ENCODE data around the gene MAGI2.

DNA sequence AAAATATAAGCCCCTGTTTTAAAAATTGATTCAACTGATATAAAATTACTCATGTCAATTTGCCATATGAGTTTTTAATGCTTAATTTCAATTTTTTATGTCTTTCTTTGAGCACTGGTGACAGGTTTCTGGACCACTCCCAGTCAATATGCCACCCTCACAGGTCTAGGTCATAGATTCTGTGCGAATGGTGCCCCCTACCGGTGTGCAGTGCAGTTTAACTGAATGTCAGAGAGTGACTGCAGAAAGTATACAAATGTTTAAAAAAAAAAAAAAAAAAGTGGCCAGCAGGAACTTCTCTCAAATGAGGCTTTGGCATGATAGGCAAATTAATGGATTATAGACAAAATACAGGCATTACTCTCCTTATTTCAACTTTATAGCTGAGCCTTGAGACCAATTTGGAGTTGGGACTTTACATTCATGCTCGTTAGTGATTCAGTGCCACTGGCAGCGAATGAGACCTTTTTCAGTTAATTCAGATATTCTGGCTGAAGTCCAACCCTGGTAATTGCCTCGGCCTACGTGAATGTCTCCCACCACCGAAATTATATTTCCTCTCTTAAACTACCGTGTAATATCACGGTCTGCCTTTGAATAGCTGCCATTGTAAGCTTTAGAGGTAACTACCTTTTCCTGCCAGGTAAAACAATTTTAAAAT lies 1227.3 kb downstream of the MAGI2 start:
- TF ChIP-seq, protein P1, sequence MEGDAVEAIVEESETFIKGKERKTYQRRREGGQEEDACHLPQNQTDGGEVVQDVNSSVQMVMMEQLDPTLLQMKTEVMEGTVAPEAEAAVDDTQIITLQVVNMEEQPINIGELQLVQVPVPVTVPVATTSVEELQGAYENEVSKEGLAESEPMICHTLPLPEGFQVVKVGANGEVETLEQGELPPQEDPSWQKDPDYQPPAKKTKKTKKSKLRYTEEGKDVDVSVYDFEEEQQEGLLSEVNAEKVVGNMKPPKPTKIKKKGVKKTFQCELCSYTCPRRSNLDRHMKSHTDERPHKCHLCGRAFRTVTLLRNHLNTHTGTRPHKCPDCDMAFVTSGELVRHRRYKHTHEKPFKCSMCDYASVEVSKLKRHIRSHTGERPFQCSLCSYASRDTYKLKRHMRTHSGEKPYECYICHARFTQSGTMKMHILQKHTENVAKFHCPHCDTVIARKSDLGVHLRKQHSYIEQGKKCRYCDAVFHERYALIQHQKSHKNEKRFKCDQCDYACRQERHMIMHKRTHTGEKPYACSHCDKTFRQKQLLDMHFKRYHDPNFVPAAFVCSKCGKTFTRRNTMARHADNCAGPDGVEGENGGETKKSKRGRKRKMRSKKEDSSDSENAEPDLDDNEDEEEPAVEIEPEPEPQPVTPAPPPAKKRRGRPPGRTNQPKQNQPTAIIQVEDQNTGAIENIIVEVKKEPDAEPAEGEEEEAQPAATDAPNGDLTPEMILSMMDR (conservative IDR thresholded peaks at IDR 0.05; ENCODE audit: low read length): peak; percentile 62
- no peak for TF ChIP-seq EZH2phosphoT487 (IDR thresholded peaks at IDR 0.05; ENCODE audit: borderline replicate concordance)

All from Loucy (cell line).